HG02885 (cell line): Measurements from ENCODE around the gene NKX2-3.

Experiments
- ATAC-seq: cut with Tn5 transposase; IDR thresholded peaks from one replicate; pipeline ENCODE4 v1.9.1; 2021; ENCODE audit warnings: mild to moderate bottlenecking; ENCODE audit not compliant: unreplicated experiment, poor library complexity

Gene NKX2-3

GRCh38 chr10:99537989-99538917 lies 5.5 kb downstream of the NKX2-3 start:
- ATAC-seq = no peak

- no peak for ATAC-seq
Observed at GRCh38 chr10:99539120-99539519, 6.4 kb downstream of the NKX2-3 start.

- ATAC-seq = no peak
Observed at GRCh38 chr10:99539820-99540219, 7.1 kb downstream of the NKX2-3 start.

- no peak for ATAC-seq
Observed at GRCh38 chr10:99540306-99540656, 7.5 kb downstream of the NKX2-3 start.

GRCh38 chr10:99540657-99541531 lies 8.2 kb downstream of the NKX2-3 start:
- no peak for ATAC-seq

GRCh38 chr10:99544322-99544721 lies 11.6 kb downstream of the NKX2-3 start:
- no peak for ATAC-seq

- no peak for ATAC-seq
Observed at GRCh38 chr10:99548041-99548530, 15.3 kb downstream of the NKX2-3 start.

- ATAC-seq = no peak
Observed at GRCh38 chr10:99551158-99551557, 18.4 kb downstream of the NKX2-3 start.

- ATAC-seq = no peak
Observed at GRCh38 chr10:99551616-99552015, 18.9 kb downstream of the NKX2-3 start.

GRCh38 chr10:99555371-99555770 lies 22.6 kb downstream of the NKX2-3 start:
- no peak for ATAC-seq

GRCh38 chr10:99555825-99556523 lies 23.2 kb downstream of the NKX2-3 start:
- ATAC-seq = peak; percentile 94

- ATAC-seq = no peak
Observed at GRCh38 chr10:99557044-99557443, 24.3 kb downstream of the NKX2-3 start.

- ATAC-seq = no peak
Observed at GRCh38 chr10:99558708-99559107, 26.0 kb downstream of the NKX2-3 start.

- no peak for ATAC-seq
Observed at GRCh38 chr10:99560277-99561126, 27.8 kb downstream of the NKX2-3 start.

- ATAC-seq = no peak
Observed at GRCh38 chr10:99562631-99563030, 29.9 kb downstream of the NKX2-3 start.

- no peak for ATAC-seq
Observed at GRCh38 chr10:99564361-99564760, 31.6 kb downstream of the NKX2-3 start.

- ATAC-seq = no peak
Observed at GRCh38 chr10:99565166-99565565, 32.4 kb downstream of the NKX2-3 start.

- ATAC-seq = no peak
Observed at GRCh38 chr10:99569253-99569939, 36.7 kb downstream of the NKX2-3 start.

GRCh38 chr10:99569961-99570360 lies 37.2 kb downstream of the NKX2-3 start:
- ATAC-seq = no peak
